Colonic mucosa (tissue), 4 donors: ENCODE measurements around the gene SHB. TPM values are rescaled to one million over a fixed set of nuclear protein-coding genes. Genes with fewer than 3 reads are reported as not detected.

Experiments
- DNase-seq: peaks from one replicate; pipeline ENCODE4 v3.0.0-alpha.2; 2020
- H3K27ac ChIP-seq: fragments of 200-600 bp; one replicate; pipeline ENCODE4 v1.8.0; 2021
- H3K27me3 ChIP-seq: fragments of 200-600 bp; one replicate; pipeline ENCODE4 v1.8.0; 2021
- H3K36me3 ChIP-seq: fragments of 200-600 bp; one replicate; pipeline ENCODE4 v1.8.0; 2021
- H3K4me1 ChIP-seq: fragments of 200-600 bp; one replicate; pipeline ENCODE4 v1.8.0; 2021; ENCODE audit warnings: mild to moderate bottlenecking
- H3K4me3 ChIP-seq: fragments of 200-600 bp; one replicate; pipeline ENCODE4 v1.8.0; 2021
- H3K9ac ChIP-seq, 2 donors: one replicate each; pipeline ENCODE4 v1.7.0; 2013; ENCODE audit warnings: control low read depth in 2 of 2, low read depth in 2 of 2, low read length in 2 of 2
- H3K9me3 ChIP-seq: fragments of 200-600 bp; one replicate; pipeline ENCODE4 v1.8.0; 2021
- intact Hi-C: fragments of 100-400 bp; cut with DNase I; formaldehyde crosslinking; loops from one replicate; pipeline ENCODE4 v1.14.1; 2022
- total RNA-seq, 2 donors: library from RNA; stranded (reverse); fragmentation: NEBNext Ultra II Directional in 1 of 2; extraction: Animal tissue kit (Norgen Biotek cat#: 25700) in 1 of 2; gene quantifications; one replicate each; pipeline ENCODE4 v1.2.1, GENCODE V29; 2021
- TF ChIP-seq, protein P1 (sequence below): fragments of 200-600 bp; IDR thresholded peaks from one replicate; pipeline ENCODE4 v1.8.0; 2022; ENCODE audit warnings: antibody characterized with exemption, mild to moderate bottlenecking
- donor health status: healthy.
- donor health status: DM: no; HTN: no; CAD: no.
- donor health status: DM: no; HTN: no; CAD: no.

The SHB gene
- total RNA-seq, 2 donors from 2014 or later: 17.4 to 24.0 TPM

DNA sequence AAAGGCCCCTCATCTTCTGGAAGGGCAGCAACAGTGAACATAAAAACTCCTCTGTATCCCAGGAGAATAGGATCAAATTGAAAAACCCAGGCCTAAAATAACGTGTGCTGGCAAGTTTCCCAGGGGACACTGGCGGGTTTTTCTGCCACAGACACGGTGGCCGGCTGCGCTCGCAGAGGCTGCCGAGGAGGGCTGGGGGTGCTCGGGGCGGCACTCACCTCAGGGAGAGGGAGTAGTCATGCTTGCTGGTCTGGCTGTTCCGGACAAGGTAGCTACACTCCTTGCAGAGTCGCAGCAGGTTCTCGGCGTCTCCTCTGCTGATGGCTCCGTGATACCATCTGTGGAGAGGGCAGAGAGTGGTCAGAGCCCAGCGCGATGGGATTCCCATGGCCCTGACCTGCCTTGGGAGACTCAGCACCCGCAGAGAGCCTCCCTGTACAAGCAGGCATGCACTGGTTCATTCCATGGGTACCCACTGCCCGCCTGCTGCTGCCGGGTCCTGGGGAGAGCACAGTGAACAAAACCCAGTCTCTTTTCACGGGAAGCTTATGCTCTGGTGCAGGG lies 120.5 kb downstream of the SHB start:
- H3K27me3 ChIP-seq: no peaks in the 10 kb centered on the region
- no peak overlapping the region for H3K4me3 ChIP-seq
- H3K36me3 ChIP-seq: no peaks in the 10 kb centered on the region
- H3K9me3 ChIP-seq: no peaks in the 10 kb centered on the region
- TF ChIP-seq, protein P1, sequence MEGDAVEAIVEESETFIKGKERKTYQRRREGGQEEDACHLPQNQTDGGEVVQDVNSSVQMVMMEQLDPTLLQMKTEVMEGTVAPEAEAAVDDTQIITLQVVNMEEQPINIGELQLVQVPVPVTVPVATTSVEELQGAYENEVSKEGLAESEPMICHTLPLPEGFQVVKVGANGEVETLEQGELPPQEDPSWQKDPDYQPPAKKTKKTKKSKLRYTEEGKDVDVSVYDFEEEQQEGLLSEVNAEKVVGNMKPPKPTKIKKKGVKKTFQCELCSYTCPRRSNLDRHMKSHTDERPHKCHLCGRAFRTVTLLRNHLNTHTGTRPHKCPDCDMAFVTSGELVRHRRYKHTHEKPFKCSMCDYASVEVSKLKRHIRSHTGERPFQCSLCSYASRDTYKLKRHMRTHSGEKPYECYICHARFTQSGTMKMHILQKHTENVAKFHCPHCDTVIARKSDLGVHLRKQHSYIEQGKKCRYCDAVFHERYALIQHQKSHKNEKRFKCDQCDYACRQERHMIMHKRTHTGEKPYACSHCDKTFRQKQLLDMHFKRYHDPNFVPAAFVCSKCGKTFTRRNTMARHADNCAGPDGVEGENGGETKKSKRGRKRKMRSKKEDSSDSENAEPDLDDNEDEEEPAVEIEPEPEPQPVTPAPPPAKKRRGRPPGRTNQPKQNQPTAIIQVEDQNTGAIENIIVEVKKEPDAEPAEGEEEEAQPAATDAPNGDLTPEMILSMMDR: no peak
- H3K9ac ChIP-seq: no peak overlapping the region
- no peaks in the 10 kb centered on the region for H3K4me1 ChIP-seq
- intact Hi-C loops: no loop called here
- no peak for DNase-seq
- no peak overlapping the region for H3K27ac ChIP-seq

- no peak for DNase-seq
- no peaks in the 10 kb centered on the region for H3K4me1 ChIP-seq
- intact Hi-C loops: no loop called here
- H3K27me3 ChIP-seq: no peaks in the 10 kb centered on the region
- no peak overlapping the region for H3K9ac ChIP-seq
- H3K27ac ChIP-seq: no peak overlapping the region
- H3K36me3 ChIP-seq: no peaks in the 10 kb centered on the region
- TF ChIP-seq, protein P1: no peak
- no peaks in the 10 kb centered on the region for H3K9me3 ChIP-seq
- no peak overlapping the region for H3K4me3 ChIP-seq
Observed at GRCh38 chr9:37947977-37948376, 121.0 kb downstream of the SHB start.

GRCh38 chr9:37947471-37947870 lies 121.6 kb downstream of the SHB start:
- no peak overlapping the region for H3K9ac ChIP-seq
- TF ChIP-seq, protein P1: no peak
- H3K27me3 ChIP-seq: no peaks in the 10 kb centered on the region
- intact Hi-C loops: no loop called here
- H3K36me3 ChIP-seq: no peaks in the 10 kb centered on the region
- H3K9me3 ChIP-seq: no peaks in the 10 kb centered on the region
- DNase-seq: no peak
- H3K27ac ChIP-seq: no peak overlapping the region
- no peak overlapping the region for H3K4me3 ChIP-seq
- no peaks in the 10 kb centered on the region for H3K4me1 ChIP-seq

- Histone ChIP-seq H3K36me3 (no peaks in the 10 kb centered on the region), H3K27me3 (no peaks in the 10 kb centered on the region)
Observed at GRCh38 chr9:37946971-37947370, 122.1 kb downstream of the SHB start.

GRCh38 chr9:37946041-37946440 lies 123.0 kb downstream of the SHB start:
- Histone ChIP-seq H3K9me3 (no peaks in the 10 kb centered on the region), H3K4me1 (no peaks in the 10 kb centered on the region), H3K36me3 (no peaks in the 10 kb centered on the region), H3K27ac (no peak overlapping the region), H3K4me3 (no peak overlapping the region), H3K27me3 (no peaks in the 10 kb centered on the region), H3K9ac (no peak overlapping the region)
- intact Hi-C loops: no loop called here
- no peak for DNase-seq
- TF ChIP-seq, protein P1: no peak

More at GRCh38 chr9:37946971-37947370, 122.1 kb downstream of the SHB start:
- no peak overlapping the region for H3K4me3 ChIP-seq
- no peaks in the 10 kb centered on the region for H3K9me3 ChIP-seq
- DNase-seq: no peak
- intact Hi-C loops: no loop called here
- TF ChIP-seq, protein P1: no peak
- H3K9ac ChIP-seq: no peak overlapping the region
- no peak overlapping the region for H3K27ac ChIP-seq
- H3K4me1 ChIP-seq: no peaks in the 10 kb centered on the region
